ENCODE data around the gene ITPRIP.

Gene ITPRIP, protein sequence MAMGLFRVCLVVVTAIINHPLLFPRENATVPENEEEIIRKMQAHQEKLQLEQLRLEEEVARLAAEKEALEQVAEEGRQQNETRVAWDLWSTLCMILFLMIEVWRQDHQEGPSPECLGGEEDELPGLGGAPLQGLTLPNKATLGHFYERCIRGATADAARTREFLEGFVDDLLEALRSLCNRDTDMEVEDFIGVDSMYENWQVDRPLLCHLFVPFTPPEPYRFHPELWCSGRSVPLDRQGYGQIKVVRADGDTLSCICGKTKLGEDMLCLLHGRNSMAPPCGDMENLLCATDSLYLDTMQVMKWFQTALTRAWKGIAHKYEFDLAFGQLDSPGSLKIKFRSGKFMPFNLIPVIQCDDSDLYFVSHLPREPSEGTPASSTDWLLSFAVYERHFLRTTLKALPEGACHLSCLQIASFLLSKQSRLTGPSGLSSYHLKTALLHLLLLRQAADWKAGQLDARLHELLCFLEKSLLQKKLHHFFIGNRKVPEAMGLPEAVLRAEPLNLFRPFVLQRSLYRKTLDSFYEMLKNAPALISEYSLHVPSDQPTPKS
- 70.2 to 181 reads per million in 2 donors for total RNA-seq

DNA sequence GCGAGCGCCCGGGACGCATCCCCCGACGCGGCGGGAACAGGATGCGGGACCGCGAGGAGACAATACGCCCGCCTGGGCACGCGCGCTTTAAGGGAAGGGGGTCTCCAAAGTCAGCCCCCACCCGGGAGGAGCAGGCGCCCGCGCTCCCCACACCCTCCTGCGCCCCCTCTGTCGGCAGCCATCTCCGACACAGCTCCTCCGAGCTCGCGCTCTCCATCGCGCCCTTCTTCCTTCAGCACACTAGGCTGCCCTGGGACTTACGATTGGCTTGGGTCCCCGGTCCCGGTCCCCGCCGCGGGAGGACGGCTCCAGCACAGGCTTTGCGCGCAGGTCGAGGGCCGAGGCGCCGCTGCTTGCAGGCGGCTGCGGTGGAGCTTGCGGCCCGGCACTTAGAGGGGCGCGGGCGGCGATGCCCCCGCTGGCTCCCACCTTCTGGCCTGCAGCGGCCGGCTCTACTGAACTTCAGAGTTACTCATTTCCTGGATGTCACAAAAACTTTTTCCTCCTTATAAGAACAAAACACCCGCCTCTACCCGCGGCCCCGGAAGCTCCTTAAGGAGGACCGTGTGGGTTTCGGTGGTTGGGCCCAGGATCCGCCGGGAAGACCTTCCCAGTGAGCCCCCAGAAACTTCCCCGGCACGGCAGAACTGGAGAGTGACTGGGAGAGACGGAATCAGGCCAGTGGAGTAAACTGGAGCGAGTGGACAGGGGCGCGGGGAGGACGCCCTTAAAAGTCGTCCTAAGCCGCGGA is at the start of gene ITPRIP:
Gene ITPRIP (minus strand): TSS at position 481 of the 751 bp plus-strand sequence. CDS start 22,414 bp downstream, outside the sequence.
- DNase-seq, result peak; percentile 40 to 85 (median 61)

DNA sequence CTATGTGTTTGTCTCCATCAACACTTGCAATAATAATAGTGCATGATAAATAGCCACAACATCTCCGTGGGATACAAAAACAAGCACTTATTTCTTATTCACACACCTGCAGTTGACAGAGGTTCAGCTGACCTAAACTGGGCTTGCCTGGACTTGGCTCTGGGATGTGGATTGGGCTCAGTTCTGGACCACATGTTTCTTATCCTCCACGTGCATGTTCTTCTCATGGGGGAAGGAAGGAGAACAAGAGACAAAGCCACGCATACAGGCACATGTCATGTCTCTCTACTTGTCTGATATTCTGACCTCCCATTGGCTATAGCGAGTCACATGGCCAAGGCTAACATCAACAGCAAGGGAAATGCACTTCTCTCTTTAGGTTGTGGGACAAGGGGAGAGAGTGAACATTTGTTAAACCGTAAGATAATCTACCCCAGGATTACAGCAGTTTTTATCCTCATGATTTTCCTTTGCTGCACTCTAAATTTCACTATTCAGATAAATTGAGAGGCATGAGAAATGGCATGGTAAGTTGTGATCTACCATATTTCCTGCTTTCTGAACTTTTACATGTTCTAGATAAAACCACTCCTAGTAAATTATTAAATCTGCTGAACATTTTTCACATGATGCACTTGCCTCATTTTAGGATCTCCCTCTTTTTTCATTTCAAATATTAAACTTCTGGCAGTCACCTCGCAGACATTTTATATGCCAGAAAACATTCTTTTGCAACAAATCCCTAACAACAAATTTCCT is 49.0 kb upstream of the ITPRIP start:
- DNase-seq, result peak in 1 of 5 experiments; percentile 33

DNA sequence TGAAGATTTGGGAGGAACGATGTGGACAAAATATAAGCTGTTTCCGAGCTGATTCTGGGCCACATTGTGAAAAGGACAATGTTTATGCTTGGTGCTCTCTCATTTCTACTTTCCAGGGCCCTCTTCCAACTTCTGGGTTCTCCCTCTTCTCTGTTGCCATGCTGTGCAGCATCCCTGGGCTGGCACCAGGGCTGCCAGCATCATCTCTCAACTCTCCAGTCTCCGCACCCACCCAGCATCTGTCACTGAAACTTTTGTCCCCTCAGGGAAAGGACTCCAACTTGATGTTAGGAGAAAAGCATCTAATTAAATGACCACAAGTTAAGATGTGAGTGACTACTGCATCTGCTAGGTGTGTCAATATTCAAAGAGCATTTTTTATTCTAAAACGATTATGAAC is 42.1 kb upstream of the ITPRIP start:
- no peak for DNase-seq

DNA sequence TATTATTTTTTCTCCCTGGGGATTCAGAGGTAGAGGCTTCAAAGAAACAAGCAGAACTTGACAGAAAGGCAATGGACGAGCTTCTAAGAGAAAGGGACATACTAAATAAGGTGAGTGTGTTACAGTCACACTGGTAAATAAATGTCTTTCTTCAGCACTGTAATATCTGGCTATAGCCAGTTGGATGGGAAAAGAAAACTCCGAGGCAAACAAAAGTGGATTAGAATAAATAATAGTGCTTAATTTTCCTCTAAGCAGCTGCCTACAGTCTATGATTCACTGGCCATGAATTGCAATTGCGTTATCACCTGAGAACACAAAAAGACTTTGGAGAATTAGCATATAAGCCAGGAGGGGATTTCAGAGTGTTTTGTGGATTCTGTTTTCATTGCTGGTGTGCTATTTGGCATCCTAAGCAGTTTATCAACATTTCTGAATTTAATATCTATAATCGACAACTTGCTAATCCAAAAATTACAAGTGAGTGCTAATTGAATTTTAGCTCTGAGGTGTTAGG is 38.6 kb upstream of the ITPRIP start:
- no peak for DNase-seq

DNA sequence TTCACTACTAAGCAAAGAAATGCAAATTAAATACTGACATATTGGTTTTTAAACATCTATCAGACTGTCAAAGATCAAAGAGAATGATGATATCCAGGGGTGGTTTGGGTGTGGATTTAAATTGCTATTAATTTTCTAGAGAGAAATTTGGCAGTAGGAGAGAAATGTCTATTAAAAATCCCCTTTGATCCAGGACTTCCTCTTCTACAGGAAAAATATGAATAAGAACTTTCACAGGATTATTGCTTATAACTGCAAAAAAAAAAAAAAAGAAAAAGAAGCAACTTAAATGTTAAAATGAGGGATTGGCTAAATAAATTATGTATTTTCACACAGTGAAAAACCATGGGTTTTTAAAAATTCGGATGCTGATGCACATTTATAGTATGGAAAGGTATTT is 36.3 kb upstream of the ITPRIP start:
- no peak for DNase-seq

DNA sequence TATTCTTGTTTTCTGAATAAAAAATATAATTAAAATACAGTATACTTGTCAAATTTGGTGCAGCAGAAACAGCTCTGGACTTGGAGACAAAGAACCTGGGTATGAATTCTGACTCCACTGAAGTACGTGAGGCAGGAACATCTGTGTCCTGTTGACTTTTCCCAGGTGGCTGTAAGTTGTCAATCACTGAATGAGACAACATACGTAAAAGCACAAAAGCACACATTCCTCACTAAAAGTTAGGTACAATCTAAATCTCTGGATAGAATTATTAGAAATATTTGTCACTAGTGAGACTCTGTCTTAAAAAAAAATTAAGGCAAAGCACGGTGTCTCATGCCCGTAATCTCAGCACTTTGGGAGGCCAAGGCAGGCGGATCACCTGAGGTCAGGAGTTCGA is 33.5 kb upstream of the ITPRIP start:
- DNase-seq, result no peak

DNA sequence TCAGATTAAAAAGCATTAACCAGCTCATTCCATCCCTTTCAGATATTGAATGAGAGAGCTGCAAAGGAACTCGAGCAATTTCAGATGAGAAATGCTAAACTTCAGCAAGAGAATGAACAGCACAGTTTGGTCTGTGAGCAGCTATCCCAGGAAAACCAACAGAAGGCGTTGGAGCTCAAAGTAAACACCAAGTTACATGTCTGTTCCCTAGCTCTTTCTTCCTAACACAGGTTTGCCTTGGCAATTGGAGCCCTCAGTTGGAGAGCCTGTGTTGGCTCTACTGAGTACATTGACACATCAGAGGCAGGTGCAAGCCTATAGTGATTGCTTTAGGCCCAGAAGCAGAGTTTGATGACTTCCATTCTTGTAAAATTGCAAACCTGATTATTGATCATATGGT is 30.1 kb upstream of the ITPRIP start:
- DNase-seq, result no peak

DNA sequence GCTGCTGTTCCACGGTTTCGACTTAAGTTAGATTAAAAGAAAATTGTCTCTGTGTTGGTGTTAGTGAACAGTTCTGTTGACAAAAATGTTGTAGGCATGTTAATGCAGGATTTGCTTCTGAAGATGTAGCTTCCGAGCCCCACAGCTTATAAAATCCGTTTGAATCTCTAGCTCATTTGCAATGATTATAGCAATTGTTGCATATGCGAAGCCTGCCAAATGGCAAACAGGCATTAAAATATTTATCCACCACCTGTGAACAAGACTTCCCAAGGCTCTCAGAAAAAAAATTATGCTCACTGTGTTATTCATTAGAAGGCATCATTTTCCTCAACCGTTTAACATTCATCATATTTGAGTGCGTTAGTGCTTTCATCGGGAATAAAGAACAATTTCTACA is 29.6 kb upstream of the ITPRIP start:
- no peak for DNase-seq

DNA sequence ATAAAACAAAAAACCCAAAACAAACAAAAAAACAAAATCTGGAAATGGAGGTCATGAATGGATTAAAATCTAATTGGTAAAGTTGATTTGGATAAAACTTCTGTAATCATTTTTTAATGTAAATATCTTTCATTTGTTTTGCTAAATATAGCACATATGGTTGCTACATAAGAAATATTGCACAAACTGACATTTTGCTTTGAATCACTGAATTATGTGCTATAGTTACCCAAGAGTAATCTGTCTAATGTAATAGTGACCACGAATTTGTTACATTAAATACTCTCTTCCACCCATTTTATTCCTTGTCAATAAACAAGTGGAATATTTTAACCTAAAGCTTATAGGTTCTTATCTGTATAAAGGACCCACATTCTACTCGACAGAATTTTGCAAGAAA is 21.5 kb upstream of the ITPRIP start:
- no peak for DNase-seq

DNA sequence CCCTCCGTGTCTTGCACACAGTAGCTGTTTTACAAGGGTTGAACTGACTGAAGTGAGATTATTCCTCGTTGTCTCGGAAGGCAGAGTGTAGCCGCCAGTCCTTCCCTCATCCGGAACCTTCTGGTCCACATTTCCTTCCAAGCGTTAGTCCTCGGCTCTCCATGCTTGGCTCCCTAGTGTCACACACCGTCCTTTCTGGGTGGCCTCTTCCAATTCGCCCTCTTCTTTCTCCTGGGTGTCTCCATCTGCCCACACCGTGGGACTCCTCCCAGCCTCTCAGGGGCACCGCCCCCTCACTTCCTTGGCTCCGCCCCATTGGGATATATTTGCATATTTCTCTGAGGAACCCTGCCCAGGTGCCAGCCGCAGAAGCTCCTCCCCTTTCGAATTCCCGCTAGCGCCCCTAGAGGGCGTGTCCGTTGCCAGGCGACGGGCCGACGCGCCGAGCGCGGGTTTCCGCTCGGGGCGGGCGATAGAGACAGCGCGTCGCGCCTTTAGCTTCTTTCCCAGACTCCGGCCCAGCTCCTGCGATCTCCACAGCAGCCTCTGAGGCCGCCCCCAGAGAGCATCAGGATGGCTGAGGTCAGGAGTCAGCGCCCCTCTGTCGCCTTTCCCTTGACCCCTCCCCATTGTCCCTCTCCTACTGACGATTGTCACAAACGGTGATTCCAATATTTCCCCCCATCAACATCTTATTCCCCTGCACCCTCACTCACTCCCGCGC is 15.2 kb upstream of the ITPRIP start, which contains the start of gene CFAP58:
Gene CFAP58 (plus strand): TSS at position 509 of the 724 bp plus-strand sequence. CDS start 65 bp downstream, at position 574.
- DNase-seq, result peak; percentile 78 to 90 (median 87)

DNA sequence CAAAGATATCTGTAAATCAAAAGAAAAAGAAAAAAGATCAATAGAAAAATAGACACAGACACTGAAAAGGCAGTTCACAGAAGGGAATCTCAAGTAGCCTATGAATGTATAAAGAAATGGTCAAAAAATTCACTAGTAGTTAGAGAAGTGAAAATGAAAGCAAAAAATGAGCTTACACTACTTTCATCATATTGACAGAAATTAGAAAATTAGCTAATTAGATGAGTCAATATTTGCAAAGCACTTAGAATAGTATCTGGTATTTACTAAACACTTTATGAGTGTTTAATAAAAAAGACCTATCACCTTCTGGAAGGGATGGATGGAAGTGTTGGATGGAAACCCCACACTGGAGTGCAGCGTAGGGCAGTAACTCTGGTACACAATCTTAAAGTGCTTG is 13.7 kb upstream of the ITPRIP start:
- no peak for DNase-seq

DNA sequence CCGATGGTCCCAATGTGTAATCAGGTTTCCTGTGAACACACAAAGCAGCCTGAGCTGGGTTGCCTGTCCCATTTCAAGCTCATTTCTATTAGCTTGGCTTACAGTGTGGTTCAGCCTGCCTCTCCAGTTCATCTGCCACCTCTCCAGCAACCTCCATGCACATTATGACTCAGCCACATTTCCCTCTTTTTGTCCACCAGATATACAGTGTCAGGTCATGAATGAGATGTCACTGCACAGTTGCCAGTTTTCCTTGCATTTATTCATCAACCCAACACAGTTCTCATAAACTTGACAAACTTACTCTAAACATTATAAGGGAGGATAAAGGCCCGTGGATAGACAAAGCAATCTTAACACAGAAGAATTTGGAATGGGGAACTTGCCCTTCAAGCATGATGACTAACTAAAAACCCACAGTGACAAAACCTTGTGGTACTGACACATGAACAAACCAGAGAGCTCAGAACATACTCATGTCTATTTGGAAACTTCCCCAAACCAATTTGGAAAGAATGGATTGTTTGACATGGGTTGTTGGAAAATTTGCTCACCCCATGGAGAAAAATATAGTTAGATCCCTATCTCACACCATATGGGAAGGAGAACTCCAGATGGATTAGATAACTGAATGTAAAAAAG is 12.9 kb upstream of the ITPRIP start:
- DNase-seq, result peak in 1 of 5 experiments; percentile 36

DNA sequence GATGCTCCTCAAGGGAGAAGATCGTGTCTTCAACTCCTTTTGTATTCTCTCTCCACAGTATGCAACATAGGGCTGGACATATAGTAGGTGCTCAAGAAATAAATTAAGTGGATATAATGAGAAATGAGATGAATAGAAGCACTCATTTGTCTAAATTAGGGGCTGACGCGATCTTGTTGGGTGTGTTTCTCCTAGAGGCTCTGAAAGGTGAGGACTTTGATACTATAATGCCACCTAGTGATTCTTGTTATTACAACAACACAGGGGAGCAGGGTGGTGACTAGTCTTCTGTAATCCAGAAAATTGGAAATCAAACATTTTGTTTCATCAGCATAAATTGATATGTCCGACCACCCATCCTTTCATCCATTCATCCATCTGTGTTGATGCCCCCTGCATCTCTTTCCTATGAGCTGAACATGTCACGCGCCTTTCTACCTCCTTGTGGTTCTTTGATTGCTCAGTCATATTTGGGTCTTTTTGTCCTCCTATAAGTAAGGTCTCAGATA is 11.9 kb upstream of the ITPRIP start:
- DNase-seq, result peak in 2 of 5 experiments; percentile 51 to 75

DNA sequence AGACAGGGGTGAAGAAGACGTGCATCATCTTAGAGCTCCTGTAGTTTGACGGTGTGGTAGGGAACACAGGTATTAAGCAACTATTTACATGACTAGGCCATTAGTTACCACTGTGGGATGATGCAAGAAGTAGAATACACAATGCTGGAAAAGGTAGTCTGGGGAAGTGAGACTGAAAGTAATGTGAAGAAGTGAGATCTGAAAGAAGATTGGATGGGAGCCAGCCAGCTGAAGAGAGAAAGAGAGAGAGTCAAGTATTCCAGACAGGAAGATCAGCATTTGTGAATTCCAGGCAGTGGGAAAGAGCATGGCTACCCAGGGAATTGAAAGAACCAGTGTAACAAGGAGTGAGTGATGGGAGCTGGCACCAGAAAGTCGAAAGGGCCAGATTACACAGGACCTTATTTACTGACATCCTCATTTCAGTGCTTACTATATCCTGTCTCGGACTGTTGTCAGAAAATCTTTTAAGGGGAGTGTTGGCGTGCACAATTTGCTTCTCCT is 11.4 kb upstream of the ITPRIP start:
- DNase-seq, result no peak

DNA sequence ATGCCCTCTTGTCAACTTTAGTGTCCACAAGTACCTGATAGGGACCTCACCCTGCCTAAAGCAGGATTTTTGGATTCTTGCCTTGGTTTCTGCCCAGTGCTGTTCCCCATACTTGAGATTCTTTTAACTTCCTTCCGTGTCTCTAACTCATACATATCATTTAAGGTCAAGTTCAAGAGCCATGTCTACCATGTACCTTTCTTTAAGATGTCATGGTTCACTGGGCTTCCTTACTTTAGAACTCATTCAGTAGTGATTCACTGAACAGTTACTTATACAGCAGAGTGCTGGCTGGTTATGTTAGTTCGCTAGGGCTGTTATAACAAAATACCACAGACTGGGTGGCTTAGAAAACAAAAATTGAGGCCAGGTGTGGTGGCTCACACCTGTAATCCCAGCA is 10.3 kb upstream of the ITPRIP start:
- DNase-seq, result no peak

DNA sequence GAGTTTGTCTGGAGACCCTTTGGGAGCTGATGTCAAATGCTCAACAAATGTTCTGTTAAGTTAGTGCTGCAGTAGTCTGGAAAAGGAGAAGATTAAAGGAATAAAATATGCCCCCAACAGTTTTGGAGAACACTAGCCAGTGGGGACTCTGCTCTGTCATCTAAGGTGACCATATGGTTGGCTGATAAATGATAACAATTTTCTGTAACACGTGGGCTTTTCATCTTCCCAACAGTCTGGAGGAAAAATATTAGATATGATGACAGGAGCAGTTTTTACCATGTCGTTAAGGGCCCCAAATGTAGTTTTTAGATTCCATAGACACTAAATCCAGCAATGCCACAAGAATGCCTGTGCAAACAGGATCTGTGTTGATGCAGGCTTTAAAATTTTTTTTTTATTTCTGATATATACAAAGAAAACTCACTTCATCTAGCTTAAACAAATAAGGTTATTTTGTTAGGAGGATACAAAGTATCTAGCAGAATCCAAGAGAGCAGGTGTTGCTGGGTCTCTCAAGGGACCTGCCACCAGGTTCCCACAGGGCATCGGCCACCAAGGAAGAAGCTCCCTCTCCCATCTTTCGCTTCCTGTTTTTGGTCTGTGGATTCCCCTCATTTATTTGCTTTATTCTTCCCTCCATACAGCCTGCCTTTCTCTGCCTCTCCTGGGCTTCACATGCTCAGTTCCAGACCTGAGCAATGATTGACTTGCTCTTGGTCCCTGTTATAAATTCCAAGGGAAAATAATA is 9.2 kb upstream of the ITPRIP start:
- no peak for DNase-seq

DNA sequence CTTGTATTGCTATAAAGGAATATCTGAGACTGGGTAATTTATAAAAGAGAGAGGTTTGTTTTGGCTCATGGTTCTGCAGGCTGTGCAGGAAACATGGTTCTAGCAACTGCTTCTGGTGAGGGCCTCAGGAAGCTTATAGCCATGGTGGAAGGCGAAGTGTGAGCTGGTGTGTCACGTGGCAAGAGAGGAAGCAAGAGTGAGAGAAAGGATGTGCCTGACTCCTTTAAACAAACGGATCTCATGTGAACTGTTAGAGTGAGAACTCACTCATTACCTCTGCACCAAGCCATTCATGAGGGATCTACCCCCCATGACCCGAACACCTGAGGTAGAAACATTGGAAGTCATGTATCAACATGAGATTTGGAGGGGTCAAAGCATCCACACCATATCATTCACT is 7.7 kb upstream of the ITPRIP start:
- peak in 1 of 5 experiments; percentile 67 for DNase-seq

DNA sequence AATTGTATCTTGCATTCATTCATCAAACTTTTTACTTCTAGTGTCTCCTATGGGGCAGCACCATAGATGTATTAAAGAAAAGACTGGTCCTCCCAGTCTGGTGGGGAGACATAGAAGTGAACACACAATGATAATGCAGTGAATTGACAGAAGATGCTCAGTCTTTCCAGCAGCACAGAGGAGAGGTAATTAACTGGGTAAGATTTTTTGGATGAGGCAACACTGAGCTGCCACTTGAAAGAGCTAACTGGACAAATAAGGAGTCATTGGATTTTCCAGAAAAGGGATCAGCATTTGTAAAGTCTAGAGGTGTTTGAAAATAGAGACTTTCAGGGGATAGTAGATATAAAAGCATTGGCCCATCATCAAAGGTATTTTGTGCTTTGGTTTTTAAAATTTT is 7.2 kb upstream of the ITPRIP start:
- DNase-seq, result no peak

DNA sequence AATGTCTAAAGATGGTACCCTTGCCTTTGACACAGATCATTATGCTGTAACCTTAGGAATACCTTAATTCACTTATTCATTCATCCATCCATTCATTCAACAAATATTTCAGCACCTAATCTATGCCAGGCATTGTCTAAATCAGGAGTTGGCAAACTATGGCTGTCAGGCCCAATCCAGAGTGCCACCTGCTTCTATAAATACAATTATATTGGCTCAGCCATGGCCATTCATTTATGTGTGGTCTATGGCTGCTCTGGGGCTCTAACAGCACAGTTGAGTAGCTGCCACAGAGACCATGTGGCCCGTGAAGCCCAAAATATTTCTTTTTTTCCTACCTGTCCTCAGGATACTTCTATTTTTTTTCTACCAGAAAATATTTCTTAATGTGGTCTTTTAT is 6.0 kb upstream of the ITPRIP start:
- DNase-seq, result no peak

DNA sequence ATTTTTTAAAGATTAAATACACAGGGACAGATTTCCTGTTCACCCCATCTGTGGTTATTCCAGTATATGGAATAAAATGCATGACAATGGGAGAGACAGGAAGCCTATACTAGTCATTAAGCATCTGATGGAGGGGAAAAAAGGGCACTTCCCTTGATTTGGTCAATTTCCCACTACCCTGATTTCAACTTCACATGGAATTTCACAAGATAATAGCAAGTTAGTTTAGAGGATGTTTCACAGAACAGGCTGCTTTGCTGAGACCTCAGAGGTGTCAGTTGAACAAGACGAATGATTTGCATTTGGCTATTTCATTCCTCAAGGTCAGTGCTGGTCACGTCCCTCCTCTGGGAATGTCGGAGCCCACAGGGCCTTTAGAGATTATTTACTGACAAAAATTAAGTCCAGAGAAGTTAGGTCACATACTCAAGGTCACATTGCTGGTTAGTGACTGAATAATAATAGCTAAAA is 4.7 kb upstream of the ITPRIP start:
- no peak for DNase-seq

Measured in T-helper 2 cell (primary cell).